GM21367 (cell line): ENCODE results near the gene BPIFB4.

Source experiments
- ATAC-seq: cut with Tn5 transposase; IDR thresholded peaks from one replicate; pipeline ENCODE4 v1.9.1; 2021; ENCODE audit not compliant: unreplicated experiment

Gene BPIFB4

DNA sequence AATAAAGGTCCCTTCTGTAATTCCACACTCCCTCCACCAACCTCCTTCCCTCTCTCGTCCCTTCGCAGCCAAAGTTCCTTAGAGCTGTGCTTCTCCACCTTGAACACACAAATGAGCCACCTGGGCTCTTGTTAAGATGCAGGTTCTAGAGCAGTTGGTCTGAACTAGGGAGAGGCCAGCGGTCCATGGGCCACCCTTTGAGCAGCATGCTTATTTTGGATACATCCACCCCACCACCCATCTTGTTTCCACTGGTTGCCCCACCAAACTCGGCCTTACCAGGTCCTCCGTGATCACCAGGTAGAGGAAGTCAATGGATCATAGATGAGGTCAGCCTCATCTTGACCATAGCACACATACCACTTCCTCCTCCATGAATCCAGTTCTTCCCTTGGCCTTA is 81.2 kb downstream of the BPIFB4 start:
- no peak for ATAC-seq
